LHCN-M2 (cell line): Measurements from ENCODE around the gene HEATR3. TPM values are rescaled to one million over a fixed set of nuclear protein-coding genes. Genes with fewer than 3 reads are reported as not detected.

Source experiments
- DNase-seq: peaks from one replicate; pipeline ENCODE4 v3.0.0-alpha.2; 2012; ENCODE audit warnings: low read depth
- polyA plus RNA-seq: library from polyadenylated mRNA; unstranded; fragments of >200 nt; gene quantifications from one replicate; pipeline ENCODE4 v1.2.1, GENCODE V29; 2012; ENCODE audit warnings: missing spikeins
- total RNA-seq: library from RNA; depleted of rRNA; stranded (reverse); fragments of >200 nt; gene quantifications from 2 replicates; pipeline ENCODE4 v1.2.3, GENCODE V29; 2014; rRNA removed

HEATR3 gene, protein sequence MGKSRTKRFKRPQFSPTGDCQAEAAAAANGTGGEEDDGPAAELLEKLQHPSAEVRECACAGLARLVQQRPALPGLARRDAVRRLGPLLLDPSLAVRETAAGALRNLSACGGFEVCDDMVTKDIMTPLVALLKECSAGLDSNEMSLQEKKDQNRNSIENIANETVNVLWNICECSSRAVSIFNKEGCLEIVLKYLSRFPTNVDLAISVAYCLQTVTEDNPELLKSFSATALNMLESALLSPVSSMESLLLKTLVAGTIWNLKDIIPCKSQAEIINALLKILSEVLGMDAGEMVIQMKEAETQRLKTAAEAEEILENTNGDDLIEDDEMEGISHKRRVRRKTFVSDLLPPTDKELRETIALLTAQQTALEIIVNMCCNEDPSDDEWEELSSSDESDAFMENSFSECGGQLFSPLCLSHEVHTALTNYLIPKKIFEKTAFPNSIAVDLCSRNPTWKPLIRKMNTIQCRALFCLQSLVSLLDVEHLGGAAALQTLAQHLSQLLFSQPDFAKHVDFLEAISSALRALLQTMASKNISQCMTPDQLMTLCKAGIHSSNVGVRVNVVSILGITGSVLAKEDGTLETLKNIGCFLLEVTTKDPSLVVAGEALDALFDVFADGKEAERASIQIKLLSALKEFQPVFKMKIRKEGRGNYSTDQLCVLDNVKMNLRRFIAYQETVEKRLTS
- 32.3 and 38.6 TPM in 2 replicates for total RNA-seq
- polyA plus RNA-seq = 11.0 TPM

DNA sequence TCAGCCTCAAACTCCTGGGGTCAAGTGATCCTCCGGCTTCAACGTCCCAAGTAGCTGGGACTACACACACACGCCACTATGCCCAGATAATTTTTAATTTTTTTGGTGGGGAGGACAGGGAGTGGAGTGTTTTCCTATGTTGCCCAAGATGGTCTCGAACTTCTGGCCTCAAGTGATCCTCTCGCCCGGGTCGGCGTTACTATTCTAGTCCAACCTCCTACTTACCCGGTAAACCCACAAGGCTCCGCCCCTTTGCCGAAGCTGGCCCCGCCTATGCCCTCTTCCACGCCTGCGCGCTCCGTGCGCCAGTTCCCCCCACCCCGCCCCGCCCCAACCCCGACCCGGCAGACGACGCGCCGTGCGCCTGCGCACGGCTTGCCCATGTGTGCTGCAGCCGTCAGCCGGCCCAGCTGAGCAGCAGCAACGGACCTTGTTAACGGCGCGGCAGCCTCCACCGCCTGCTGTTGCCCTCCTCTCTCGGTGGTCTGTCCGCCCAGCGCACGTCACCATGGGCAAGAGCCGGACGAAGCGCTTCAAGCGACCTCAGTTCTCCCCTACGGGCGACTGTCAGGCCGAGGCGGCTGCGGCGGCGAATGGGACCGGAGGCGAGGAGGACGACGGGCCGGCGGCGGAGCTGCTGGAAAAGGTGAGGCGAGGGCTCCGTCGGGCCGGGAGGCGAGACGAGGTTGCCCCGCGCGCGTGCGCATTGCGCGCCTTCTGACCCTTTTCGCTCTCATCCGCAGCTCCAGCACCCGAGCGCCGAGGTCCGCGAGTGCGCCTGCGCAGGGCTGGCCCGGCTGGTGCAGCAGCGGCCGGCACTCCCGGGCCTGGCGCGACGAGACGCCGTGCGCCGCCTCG, at the start of gene HEATR3:
HEATR3 (plus strand) TSS at position 347 of the 858 bp plus-strand sequence; CDS start at position 509, 162 bp downstream.
- DNase-seq = peak; percentile 85

DNA sequence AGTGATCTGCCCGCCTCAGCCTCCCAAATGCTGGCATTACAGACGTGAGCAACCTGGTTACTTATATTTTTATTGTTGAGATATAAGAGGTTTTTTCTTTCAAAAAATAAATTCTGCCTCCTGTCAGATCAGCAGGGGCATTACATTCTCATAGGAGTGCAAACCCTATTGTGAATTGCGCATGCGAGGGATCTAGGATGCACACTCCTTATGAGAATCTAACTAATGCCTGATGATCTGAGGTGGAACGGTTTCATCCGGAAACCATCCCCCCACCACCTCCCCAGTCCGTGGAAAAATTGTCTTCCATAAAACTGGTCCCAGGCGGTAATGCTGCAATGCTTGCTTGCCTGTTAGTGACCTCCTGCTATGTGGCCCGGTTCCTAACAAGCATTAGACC, 48.2 kb upstream of the HEATR3 start:
- no peak for DNase-seq

DNA sequence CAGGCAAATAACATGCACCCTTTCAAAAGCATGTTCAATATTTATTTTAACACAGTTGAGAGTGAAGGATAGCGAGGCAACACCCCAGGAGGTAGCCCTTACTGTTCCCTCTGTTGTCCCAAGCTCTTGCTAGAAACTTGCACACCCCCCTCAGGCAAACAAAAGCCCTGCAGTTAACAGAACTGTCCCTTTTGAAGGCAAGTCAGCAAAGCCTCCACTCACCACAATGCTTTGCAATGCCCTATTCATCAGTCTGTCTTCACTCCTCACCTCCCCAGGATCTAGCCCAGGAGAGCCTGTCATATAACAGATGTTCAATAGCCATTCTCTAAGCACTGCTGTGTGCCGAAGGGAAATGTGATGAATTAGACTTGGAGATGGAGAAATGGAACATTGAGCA, 44.2 kb upstream of the HEATR3 start:
- DNase-seq = peak; percentile 19

DNA sequence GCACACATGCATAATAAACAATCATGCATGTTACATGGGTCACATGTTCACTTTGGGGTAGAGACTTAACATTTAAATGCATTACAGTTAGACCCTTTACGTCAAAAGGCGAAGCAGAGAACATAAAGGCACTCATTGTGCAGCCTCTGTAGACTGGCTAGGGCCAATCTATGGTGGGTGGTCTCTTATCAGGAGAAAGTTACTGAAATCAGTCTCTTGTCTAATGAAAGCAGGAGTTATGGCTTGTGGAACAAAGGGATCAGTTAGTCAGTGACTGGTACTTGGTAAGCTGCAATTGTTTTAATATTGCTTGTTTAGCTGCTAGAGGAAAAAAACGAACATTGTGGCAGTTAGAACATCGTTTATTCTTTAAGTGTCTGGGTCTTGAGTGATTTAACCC, 42.1 kb upstream of the HEATR3 start:
- no peak for DNase-seq

DNA sequence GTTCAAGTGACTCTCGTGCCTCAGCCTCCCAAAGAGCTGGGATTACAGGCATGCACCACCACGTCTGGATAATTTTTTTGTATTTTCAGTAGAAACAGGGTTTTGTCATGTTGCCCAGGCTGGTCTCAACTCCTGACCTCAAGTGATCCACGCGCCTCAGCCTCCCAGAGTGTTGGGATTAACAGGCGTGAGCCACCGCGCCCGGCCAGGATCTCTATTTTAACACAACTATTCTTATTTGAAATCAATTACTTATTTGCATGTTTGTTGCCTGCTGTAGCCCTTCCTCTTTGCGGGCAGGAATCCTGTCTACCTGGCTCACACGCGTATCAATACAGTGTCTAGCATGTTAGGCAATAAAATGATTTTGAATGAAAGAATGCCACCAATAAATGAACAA, 41.6 kb upstream of the HEATR3 start:
- no peak for DNase-seq

DNA sequence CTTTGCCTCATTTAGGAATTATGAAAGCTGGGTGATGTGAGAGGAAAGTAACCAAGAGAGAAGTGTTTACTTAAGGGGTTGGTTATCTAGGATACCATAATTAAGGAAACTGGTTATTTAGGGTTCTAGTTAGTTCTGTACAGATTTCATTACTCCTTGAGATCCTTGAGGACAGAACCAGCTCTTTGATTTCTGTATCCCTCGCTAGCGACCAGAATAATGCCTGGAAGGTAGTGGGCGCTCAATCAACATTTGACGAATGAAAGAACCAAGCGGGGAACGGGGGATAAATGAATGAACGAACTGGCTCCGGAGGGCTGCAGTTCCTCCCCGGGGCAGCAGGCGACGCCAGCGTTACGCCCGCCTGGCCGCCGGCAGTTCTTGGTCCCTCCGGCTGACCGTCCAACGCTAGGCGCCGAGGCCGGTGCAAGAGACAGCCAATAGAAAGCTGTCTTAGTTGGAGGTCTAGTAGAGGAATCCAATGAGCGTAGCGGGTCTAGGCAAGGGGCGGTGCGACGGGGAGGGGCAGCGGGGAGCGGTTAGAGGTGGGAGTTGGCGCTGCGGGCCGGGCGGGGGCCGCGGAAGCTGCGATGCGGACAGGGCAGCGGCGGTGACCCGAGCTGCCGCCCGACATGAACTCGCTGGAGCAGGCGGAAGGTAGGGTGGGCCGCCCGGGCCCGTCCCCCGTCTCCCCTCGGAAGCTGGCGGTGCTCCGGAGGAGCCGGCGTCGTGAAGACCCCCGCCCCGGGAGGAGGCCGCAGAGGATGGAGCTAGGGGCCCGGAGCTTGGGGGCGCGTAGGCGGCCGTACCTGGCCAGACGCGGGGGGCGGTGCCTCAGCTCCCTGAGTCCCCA, 40.9 kb upstream of the HEATR3 start, which contains the start of gene CNEP1R1:
CNEP1R1 (plus strand) TSS at position 542 of the 853 bp plus-strand sequence; CDS start at position 633, 91 bp downstream.
- peak; percentile 96 for DNase-seq

DNA sequence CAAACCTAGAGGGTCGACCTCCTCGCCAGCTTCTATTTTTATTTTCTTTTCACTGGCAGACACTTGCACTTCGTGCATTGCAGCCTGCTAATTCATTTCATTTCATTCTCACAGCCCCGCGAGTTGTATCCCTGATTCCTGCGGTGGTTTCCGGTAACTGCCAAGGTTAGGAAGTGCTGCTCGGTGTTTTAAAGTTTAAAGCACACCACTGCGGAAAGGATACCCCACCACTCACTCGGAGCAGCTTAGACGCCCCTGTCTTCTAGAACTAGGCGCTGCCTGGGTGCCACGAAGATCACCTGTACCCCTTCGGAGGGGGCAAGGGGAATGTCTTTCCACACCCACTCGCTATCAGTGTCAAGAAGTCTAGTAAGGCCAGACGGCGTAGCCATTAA, 40.2 kb upstream of the HEATR3 start:
- peak; percentile 5 for DNase-seq

DNA sequence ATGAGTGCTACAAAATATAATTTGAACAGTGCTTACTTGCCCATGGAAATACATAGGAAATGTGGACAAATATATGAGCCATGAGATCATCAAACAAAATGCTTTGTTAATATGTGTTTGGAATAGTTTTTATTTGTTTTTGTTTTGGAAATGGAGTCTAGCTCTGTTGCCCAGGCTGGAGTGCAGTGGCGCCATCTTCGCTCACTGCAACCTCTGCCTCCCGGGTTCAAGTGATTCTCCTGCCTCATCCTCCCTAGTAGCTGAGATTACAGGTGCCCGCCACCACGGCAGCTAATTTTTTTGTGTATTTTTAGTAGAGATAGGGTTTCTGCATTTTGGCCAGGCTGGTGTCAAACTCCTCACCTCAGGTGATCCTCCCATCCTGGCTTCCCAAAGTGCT, 37.9 kb upstream of the HEATR3 start:
- no peak for DNase-seq

DNA sequence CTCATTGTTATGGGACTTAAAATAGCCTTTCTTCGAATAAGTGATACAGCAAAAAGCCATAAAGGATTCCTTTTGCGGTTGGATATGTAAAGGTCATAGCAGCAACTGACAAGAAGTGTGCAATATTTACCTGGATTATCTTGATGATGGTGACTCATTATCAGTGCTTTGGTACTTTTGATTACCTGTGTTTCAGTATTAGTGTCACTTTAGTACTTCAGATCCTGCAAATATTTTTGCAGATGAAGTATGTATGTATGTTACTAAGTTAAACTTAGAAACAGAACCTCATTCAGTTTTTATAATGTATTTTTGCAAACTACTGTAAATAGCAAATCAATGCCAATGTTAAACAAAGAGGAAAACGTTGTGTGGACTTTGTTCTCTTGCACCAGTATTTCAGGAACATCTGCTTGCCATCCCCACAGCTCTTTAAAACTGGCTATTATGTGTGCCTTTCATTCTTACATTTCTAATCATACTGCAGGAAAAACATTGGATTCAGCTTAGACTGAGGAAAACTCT, 30.2 kb upstream of the HEATR3 start:
- no peak for DNase-seq

DNA sequence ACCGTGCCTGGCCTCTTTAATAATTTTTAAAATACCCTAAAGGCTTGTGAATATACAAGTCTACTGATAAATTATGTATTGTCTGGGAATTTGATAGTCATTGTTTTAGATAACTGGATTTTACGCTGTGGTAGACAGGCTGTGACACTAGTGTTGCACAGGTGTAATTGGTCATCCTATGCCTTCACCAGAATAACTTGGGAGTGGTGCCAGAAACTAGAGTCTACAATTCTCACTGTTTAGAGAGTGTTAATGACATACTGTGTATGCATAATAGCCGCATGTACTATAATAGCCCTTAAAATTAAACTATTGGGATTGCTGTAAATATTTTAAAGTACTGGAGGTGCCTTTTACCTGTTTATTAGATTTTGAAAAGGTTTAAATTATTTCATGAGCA, 29.3 kb upstream of the HEATR3 start:
- DNase-seq = no peak

DNA sequence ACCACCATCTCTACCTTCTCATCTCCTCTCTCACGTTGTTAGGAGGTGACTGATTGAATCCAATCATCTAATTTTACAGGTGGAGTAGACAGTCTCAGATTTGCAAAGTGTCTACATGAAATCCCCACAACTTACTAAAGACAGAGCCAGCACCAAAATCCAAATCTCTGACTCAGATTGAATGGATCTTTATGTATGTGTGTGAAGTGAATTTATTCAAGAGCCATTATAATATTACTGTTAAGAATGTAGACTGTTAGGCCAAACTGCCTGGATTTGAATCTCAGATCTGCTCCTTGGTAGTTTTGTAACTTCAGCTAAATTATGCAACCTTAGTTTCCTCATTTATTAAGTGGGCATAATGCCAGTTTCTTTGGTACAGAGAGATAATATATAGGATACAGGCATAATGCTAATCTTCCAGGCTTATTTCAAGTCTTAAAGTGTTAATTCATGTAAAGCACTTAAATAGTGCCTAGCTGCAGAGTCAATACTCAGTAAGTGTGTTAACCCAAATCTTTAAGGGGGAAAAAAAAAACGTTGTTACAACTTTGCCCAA, 28.0 kb upstream of the HEATR3 start:
- no peak for DNase-seq

DNA sequence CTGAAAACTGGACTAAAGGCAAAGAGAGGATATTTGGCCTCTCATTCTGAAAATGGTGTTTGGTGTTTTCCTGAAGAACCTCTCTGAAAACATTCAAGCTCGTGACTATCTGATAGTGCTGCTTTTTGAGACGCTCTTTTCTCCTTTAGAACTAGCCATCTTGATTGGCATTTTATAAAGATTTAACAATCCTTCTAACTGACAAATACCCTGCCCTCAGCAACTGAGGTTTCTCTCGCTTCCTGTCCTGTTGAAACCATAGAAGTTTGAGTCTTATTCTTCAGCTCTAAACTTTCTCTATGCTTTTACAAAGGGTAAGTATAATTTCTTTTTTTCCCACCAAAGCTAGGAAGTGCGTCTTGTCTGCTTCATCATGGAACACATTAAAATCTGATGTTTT, 27.5 kb upstream of the HEATR3 start:
- no peak for DNase-seq

DNA sequence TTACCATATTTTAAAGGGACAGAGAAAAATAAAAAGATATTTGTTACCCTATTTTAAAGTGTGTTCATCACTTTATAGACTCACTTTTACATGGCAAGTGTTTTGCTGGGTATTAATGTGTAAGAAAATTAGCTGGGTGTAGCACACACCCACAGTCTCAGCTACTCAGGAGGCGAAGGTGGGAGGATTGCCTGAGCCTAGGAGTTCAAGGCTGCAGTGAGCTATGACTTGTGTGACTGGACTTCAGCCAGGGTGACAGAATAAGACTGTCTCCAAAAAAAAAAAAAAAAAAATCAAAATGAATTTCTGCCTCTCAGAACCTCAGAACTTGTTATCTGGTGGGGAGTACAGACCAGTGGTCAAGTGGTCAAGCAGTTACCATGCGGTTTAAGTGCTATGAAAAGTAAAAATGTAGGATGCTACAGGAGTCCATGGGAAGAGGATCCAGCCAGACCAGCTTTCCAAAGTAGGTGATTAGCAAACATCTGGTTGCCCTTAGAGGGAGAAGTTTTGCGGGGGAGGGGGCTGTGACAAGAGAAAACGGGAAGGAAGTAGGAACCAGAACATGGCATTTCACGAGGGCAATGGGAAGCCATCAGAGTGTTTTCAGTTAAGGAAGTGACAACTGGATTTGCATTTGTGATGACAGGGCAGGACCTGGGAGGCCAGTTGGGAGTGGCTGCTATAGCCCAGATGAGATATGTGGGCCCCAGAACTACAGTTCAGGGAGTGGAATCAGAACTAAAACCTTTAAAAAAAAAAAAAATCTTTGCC, 26.8 kb upstream of the HEATR3 start:
- DNase-seq = no peak

DNA sequence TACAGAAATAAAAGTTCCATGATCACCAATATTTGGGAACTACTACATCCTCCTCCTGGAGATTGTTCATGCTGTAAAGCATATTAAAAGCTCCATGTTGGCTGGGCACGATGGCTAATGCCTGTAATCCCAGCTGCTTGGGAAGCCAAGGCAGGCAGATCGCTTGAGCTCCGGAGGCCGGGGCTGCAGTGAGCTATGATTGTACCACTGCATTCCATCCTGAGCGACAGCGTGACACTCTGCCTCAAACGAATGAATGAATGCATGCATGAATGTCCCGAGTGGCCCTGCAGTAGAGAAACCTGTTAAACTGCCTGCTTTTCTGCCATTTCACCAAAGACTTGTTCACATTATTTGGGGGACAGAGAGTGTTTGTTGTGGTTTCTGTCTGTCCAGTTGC, 25.8 kb upstream of the HEATR3 start:
- DNase-seq = peak; percentile 8

DNA sequence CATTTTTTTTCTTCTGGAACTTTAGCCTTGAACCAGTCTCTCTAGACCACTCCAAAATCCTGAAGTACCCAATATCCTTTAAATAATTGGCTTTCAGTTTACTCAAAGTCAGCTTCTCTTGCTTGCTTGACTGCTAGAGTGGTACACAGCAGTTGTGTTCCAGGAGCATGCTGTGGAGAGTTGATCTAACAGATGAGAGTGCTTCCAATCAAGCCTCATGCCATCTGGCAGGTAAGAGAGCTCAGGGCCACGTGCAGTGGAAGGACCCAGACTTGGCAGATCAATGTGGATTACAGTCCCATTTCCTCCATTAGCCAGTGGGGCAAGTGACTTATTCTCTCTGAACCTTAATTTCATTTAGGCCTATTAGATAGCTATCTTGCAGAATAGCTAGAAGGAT, 25.1 kb upstream of the HEATR3 start:
- no peak for DNase-seq

DNA sequence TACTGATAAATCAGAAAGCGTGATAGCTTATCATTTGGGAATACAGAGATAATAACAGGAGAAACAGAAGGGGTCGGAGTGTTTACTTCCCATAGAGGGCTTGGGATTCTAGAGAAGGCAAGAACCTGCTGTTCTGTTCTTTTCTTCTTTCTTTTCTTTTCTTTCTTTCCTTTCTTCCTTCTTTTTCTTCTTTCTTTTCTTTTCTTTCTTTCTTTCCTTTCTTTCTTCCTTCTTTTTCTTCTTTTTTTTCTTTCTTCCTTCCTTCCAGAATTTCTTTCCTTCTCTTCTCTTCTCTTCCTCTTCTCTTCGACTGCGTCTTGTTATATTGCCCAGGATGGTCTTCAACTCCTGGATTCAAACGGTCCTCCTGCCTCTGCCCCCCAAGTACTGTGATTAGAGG, 22.4 kb upstream of the HEATR3 start:
- no peak for DNase-seq

DNA sequence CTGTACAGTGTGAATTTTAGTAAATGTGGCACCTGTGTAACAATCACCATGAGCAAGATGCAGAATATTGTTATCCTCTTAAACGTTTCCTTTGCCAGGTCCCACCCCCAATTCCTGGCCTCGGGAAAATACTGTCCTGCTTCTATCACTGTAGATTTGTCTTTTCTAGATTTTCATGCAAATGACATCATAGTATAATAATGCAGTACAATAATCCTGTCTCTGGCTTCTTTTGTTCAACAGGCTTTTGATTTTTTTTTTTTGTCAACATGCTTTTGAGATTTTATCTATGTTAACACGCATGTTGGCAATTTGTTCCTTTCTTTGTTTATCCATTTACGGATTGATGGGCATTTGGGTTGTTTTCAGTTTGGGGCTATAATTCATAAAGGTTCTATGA, 20.4 kb upstream of the HEATR3 start:
- DNase-seq = no peak

DNA sequence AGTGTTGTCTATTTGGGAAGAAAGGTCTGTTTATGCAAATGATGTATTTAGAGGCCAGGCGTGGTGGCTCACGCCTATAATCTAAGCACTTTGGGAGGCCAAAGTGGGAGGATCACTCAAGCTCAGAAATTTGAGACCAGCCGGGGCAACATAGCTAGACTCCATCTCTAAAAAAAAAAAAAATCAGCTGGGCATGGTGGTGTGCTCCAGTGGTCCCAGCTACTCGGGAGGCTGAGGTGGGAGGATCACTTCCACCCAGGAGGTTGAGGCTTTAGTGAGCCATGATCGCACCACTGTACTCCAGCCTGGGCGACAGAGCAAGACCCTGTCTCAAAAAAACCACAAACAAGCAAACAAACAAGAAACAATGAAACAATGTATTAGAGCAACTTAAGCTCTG, 18.9 kb upstream of the HEATR3 start:
- no peak for DNase-seq

DNA sequence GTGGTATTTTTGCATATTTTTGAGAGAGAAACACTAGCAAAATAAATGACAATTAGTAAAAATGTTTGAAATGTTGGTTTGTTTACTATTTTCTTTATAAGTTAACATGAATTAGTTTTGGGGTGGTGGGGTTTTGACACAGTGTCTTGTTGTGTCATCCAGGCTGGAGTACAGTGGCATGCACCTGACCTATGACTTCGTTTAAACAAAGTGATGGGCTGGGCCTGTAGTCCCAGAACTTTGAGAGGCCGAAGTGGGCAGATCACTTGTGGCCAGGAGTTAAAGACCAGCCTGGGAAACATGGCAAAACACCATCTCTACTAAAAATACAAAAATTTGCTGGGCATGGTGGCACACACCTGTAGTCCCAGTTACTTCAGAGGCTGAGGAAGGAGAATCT, 17.9 kb upstream of the HEATR3 start:
- no peak for DNase-seq

DNA sequence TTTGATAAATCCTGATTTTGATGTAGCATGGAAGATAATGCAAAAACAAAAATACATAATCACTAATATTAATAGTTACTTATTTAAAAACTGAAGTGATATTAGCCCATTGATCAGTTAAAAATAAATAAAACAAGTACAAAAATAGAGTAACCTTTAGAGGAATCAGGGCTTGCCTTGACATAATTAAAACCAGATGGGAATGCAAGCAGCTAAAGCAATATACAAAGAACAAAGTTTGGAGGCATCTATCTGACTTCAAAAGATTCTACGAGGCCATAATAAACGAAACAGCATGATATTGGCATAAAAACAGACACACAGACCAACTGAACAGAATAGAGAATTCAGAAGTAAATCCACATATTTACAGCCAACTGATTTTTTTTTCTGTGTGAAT, 15.0 kb upstream of the HEATR3 start:
- DNase-seq = no peak
